Stimulated activated naive CD8-positive, alpha-beta T cell treated with anti-CD3 and anti-CD28 coated beads, Interleukin-15, Interleukin-2, amounts not matched to agents 100 ng/mL and 50 ng/mL, for 24 hours (primary cell): ENCODE measurements around the gene ANKIB1.
A peak's percentile ranks its signal among the peaks of the same experiment; 100 is the strongest.
"Not testable (repeated sequence)": the region's sequence is repeated elsewhere in the genome, so short reads cannot be mapped to it uniquely, and the experiment has no call there.

ENCODE experiments used
- H3K27ac Mint-ChIP-seq: one replicate; pipeline ENCODE4 v1.8.0; 2021; ENCODE audit warnings: mild to moderate bottlenecking, mixed read lengths
- H3K27me3 Mint-ChIP-seq: one replicate; pipeline ENCODE4 v1.8.0; 2021; ENCODE audit warnings: mixed read lengths
- H3K36me3 Mint-ChIP-seq: one replicate; pipeline ENCODE4 v1.8.0; 2021; ENCODE audit warnings: low read depth, mixed read lengths
- H3K4me1 Mint-ChIP-seq: one replicate; pipeline ENCODE4 v1.8.0; 2021; ENCODE audit warnings: low read depth, mixed read lengths
- H3K4me3 Mint-ChIP-seq: one replicate; pipeline ENCODE4 v1.8.0; 2021; ENCODE audit warnings: mild to moderate bottlenecking, mixed read lengths
- H3K9me3 Mint-ChIP-seq: one replicate; pipeline ENCODE4 v1.8.0; 2021; ENCODE audit warnings: mixed read lengths

The ANKIB1 gene

DNA sequence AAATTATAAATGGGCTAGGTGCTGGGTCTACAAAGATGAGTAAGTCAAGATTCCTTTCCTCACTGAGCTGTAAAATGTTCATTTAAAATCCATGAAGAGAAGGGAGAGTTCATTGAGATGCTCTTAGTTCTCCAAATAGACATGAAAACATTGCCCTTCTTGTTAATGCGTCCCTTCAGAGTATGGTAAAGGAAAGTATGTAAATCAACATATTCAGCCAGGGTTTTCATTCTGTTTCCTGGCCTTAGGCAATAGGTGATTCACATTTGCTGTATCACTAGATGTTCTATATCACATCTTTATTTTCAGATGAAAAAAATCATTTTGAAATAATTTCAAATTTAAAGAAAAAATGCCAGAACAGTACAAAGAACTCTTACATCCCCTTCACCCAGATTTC lies 5.4 kb downstream of the ANKIB1 start:
- H3K4me1 Mint-ChIP-seq, result peaks cover 46% of the 10 kb centered on the region
- no peaks in the 10 kb centered on the region for H3K27me3 Mint-ChIP-seq
- no peak overlapping the region for H3K4me3 Mint-ChIP-seq
- H3K36me3 Mint-ChIP-seq, result peaks cover 23% of the 10 kb centered on the region
- peaks cover 9% of the 10 kb centered on the region for H3K9me3 Mint-ChIP-seq
- peak overlapping the region; percentile 23 for H3K27ac Mint-ChIP-seq

DNA sequence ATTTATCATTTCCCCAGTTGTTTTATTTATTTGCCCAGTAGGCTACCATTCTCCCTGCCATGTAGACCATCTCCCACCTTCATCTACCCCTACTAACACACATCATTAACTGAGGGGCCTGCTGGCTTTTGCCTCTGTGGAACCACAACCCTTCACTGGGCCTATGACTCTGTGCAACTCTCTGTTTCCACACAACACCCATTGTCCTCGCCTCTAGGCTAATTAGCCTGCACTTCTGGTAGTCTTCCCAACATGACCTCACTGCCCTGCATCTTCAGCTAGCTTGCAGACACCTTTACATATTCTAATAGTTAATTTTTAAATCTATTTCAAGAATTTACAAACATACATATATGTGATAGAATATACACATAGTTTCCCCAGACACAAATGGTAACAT lies 7.5 kb downstream of the ANKIB1 start:
- H3K27me3 Mint-ChIP-seq, result no peaks in the 10 kb centered on the region
- no peak overlapping the region for H3K4me3 Mint-ChIP-seq
- peaks cover 23% of the 10 kb centered on the region for H3K36me3 Mint-ChIP-seq
- peak overlapping the region; percentile 24 for H3K27ac Mint-ChIP-seq
- H3K4me1 Mint-ChIP-seq, result peaks cover 30% of the 10 kb centered on the region
- peaks cover 9% of the 10 kb centered on the region for H3K9me3 Mint-ChIP-seq

DNA sequence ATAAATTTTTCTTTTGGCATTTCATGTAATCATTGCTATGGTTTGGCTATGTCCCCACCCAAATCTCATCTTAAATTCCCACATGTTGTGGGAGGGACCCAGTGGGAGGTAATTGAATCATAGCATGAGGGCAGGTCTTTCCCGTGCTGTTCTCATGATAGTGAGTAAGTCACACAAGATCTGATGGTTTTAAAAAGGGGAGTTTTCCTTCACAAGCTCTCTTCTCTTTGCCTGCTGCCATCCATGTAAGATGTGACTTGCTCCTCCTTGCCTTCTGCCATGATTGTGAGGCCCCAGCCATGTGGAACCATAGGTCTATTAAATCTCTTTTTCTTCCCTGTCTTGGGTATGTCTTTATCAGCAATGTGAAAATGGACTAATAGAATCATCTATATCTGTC lies 9.0 kb downstream of the ANKIB1 start:
- H3K4me1 Mint-ChIP-seq, result peaks cover 26% of the 10 kb centered on the region
- not testable (repeated sequence) for H3K9me3 Mint-ChIP-seq, H3K27ac Mint-ChIP-seq, H3K4me3 Mint-ChIP-seq, H3K27me3 Mint-ChIP-seq
- H3K36me3 Mint-ChIP-seq, result peaks cover 26% of the 10 kb centered on the region

GRCh38 chr7:92255308-92255707 lies 9.5 kb downstream of the ANKIB1 start:
- peaks cover 9% of the 10 kb centered on the region for H3K9me3 Mint-ChIP-seq
- peaks cover 31% of the 10 kb centered on the region for H3K36me3 Mint-ChIP-seq
- no peaks in the 10 kb centered on the region for H3K27me3 Mint-ChIP-seq
- H3K4me3 Mint-ChIP-seq, result no peak overlapping the region
- H3K4me1 Mint-ChIP-seq, result peaks cover 31% of the 10 kb centered on the region
- H3K27ac Mint-ChIP-seq, result no peak overlapping the region

DNA sequence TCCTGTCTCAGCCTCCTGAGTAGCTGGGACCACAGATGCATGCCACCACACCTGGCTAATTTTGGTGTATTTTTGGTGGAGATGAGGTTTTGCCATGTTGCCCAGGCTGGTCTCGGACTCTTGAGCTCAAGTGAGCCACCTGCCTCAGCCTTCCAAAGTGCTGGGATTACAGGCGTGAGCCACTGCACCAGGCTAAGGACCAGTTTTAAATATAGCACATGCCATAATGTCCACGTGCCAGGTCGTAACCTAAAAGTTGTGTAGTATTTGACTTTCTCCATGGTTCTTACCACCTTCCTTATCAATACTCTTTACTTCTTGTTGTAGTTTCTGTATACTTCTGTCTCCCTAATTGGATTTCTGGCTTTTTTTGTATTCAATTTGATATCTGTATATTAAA lies 13.3 kb downstream of the ANKIB1 start:
- Mint-ChIP-seq H3K4me1 (peaks cover 19% of the 10 kb centered on the region), H3K9me3 (peaks cover 6% of the 10 kb centered on the region), H3K4me3 (no peak overlapping the region), H3K27me3 (no peaks in the 10 kb centered on the region), H3K36me3 (peaks cover 36% of the 10 kb centered on the region), H3K27ac (no peak overlapping the region)

- peaks cover 6% of the 10 kb centered on the region for H3K9me3 Mint-ChIP-seq
- H3K27ac Mint-ChIP-seq, result no peak overlapping the region
- peaks cover 35% of the 10 kb centered on the region for H3K36me3 Mint-ChIP-seq
- H3K27me3 Mint-ChIP-seq, result no peaks in the 10 kb centered on the region
- peaks cover 18% of the 10 kb centered on the region for H3K4me1 Mint-ChIP-seq
- no peak overlapping the region for H3K4me3 Mint-ChIP-seq
Observed at GRCh38 chr7:92259610-92260247, 14.0 kb downstream of the ANKIB1 start.

DNA sequence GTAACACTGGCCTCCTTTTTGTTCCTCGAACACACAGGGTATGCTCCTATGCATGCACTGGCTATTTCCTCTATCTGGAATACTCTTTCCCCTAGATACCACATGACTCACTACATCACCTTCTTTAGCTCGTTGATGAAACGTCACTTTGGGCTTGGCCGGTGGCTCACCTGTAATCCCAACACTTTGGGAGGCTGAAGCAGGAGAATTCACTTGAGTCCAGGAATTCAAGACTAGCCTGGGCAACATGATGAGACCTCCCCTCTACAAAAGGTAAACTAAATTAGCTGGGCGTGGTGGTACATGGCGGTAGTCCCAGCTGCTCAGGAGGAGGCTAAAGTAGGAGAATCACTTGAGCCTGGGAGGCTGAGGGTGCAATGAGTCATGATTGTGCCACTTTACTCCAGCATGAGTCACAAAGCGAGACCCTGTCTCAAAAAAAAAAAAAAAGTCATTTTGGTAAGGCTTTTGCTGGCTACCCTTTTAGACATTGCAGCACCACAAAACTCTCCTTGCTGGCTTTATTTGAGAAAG lies 14.5 kb downstream of the ANKIB1 start:
- H3K36me3 Mint-ChIP-seq, result peaks cover 30% of the 10 kb centered on the region
- H3K27me3 Mint-ChIP-seq, result no peaks in the 10 kb centered on the region
- H3K4me1 Mint-ChIP-seq, result peaks cover 12% of the 10 kb centered on the region
- no peak overlapping the region for H3K27ac Mint-ChIP-seq
- no peaks in the 10 kb centered on the region for H3K9me3 Mint-ChIP-seq
- no peak overlapping the region for H3K4me3 Mint-ChIP-seq

- H3K36me3 Mint-ChIP-seq, result peaks cover 14% of the 10 kb centered on the region
Observed at GRCh38 chr7:92266415-92267241, 20.9 kb downstream of the ANKIB1 start.

GRCh38 chr7:92268921-92269320 lies 23.1 kb downstream of the ANKIB1 start:
- Mint-ChIP-seq H3K27me3 (no peaks in the 10 kb centered on the region), H3K27ac (no peak overlapping the region), H3K4me1 (no peaks in the 10 kb centered on the region), H3K36me3 (peaks cover 18% of the 10 kb centered on the region), H3K9me3 (no peaks in the 10 kb centered on the region), H3K4me3 (no peak overlapping the region)

More at GRCh38 chr7:92266415-92267241, 20.9 kb downstream of the ANKIB1 start:
- H3K9me3 Mint-ChIP-seq, result no peaks in the 10 kb centered on the region
- H3K27ac Mint-ChIP-seq, result no peak overlapping the region
- H3K4me1 Mint-ChIP-seq, result no peaks in the 10 kb centered on the region
- no peak overlapping the region for H3K4me3 Mint-ChIP-seq
- H3K27me3 Mint-ChIP-seq, result no peaks in the 10 kb centered on the region

GRCh38 chr7:92275327-92275726 lies 29.6 kb downstream of the ANKIB1 start:
- H3K27ac Mint-ChIP-seq, result no peak overlapping the region
- no peaks in the 10 kb centered on the region for H3K9me3 Mint-ChIP-seq
- peaks cover 6% of the 10 kb centered on the region for H3K4me1 Mint-ChIP-seq
- H3K36me3 Mint-ChIP-seq, result peaks cover 24% of the 10 kb centered on the region
- no peaks in the 10 kb centered on the region for H3K27me3 Mint-ChIP-seq
- H3K4me3 Mint-ChIP-seq, result no peak overlapping the region

- H3K27ac Mint-ChIP-seq, result no peak overlapping the region
- H3K27me3 Mint-ChIP-seq, result no peaks in the 10 kb centered on the region
- H3K4me1 Mint-ChIP-seq, result peaks cover 6% of the 10 kb centered on the region
- peaks cover 32% of the 10 kb centered on the region for H3K36me3 Mint-ChIP-seq
- no peak overlapping the region for H3K4me3 Mint-ChIP-seq
- H3K9me3 Mint-ChIP-seq, result peaks cover 5% of the 10 kb centered on the region
Observed at GRCh38 chr7:92276460-92276864, 30.7 kb downstream of the ANKIB1 start.

GRCh38 chr7:92279396-92280031 lies 33.7 kb downstream of the ANKIB1 start:
- Mint-ChIP-seq H3K36me3 (peaks cover 24% of the 10 kb centered on the region), H3K4me3 (no peak overlapping the region), H3K4me1 (peaks cover 6% of the 10 kb centered on the region), H3K27me3 (no peaks in the 10 kb centered on the region), H3K9me3 (peaks cover 5% of the 10 kb centered on the region), H3K27ac (no peak overlapping the region)

GRCh38 chr7:92281031-92281430 lies 35.3 kb downstream of the ANKIB1 start:
- peaks cover 6% of the 10 kb centered on the region for H3K4me1 Mint-ChIP-seq
- peaks cover 5% of the 10 kb centered on the region for H3K9me3 Mint-ChIP-seq
- no peak overlapping the region for H3K4me3 Mint-ChIP-seq
- no peak overlapping the region for H3K27ac Mint-ChIP-seq
- H3K27me3 Mint-ChIP-seq, result no peaks in the 10 kb centered on the region
- peaks cover 28% of the 10 kb centered on the region for H3K36me3 Mint-ChIP-seq

GRCh38 chr7:92282221-92282814 lies 36.5 kb downstream of the ANKIB1 start:
- H3K4me1 Mint-ChIP-seq, result peaks cover 3% of the 10 kb centered on the region
- H3K27me3 Mint-ChIP-seq, result no peaks in the 10 kb centered on the region
- H3K9me3 Mint-ChIP-seq, result peaks cover 5% of the 10 kb centered on the region
- H3K4me3 Mint-ChIP-seq, result no peak overlapping the region
- H3K36me3 Mint-ChIP-seq, result peaks cover 31% of the 10 kb centered on the region
- no peak overlapping the region for H3K27ac Mint-ChIP-seq

GRCh38 chr7:92282930-92283329 lies 37.2 kb downstream of the ANKIB1 start:
- Mint-ChIP-seq H3K9me3 (peaks cover 5% of the 10 kb centered on the region), H3K27ac (no peak overlapping the region), H3K4me1 (peaks cover 5% of the 10 kb centered on the region), H3K27me3 (no peaks in the 10 kb centered on the region), H3K36me3 (peaks cover 33% of the 10 kb centered on the region), H3K4me3 (no peak overlapping the region)
